ENCODE results near the gene KAT7.

The KAT7 gene

GRCh38 chr17:49866019-49866380, 77.5 kb downstream of the KAT7 start:
- TF ChIP-seq, protein P1, sequence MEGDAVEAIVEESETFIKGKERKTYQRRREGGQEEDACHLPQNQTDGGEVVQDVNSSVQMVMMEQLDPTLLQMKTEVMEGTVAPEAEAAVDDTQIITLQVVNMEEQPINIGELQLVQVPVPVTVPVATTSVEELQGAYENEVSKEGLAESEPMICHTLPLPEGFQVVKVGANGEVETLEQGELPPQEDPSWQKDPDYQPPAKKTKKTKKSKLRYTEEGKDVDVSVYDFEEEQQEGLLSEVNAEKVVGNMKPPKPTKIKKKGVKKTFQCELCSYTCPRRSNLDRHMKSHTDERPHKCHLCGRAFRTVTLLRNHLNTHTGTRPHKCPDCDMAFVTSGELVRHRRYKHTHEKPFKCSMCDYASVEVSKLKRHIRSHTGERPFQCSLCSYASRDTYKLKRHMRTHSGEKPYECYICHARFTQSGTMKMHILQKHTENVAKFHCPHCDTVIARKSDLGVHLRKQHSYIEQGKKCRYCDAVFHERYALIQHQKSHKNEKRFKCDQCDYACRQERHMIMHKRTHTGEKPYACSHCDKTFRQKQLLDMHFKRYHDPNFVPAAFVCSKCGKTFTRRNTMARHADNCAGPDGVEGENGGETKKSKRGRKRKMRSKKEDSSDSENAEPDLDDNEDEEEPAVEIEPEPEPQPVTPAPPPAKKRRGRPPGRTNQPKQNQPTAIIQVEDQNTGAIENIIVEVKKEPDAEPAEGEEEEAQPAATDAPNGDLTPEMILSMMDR (IDR thresholded peaks at IDR 0.05; ENCODE audit: control insufficient read depth, extremely low read depth, insufficient read depth), result no peak
- H3K4me3 ChIP-seq (ENCODE audit: low read depth, low read length), result no peak overlapping the region
- DNase-seq (ENCODE audit: low read depth), result no peak

GRCh38 chr17:49866882-49867413, 78.5 kb downstream of the KAT7 start:
- no peak for DNase-seq (ENCODE audit: low read depth)
- no peak overlapping the region for H3K4me3 ChIP-seq (ENCODE audit: low read depth, low read length)
- TF ChIP-seq, protein P1 (IDR thresholded peaks at IDR 0.05; ENCODE audit: control insufficient read depth, extremely low read depth, insufficient read depth), result no peak

DNA sequence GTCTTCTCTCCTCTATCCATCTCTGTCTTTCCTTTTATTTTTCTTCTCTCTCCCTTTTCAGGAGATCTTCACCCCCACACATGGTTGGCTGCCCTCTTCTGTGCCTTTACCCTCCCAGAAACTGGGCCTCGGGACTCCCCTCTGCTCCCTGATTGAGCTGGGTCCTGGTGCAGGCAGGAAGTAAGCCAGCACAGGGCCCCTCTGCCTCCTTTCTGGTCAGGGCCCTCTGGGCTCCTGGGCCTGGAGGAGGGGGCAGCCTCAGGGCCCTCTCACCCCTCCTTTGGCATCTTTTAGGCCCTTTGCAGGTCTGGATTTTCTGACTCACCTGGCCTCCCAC, 80.5 kb downstream of the KAT7 start:
- TF ChIP-seq, protein P1 (IDR thresholded peaks at IDR 0.05; ENCODE audit: control insufficient read depth, extremely low read depth, insufficient read depth), result no peak
- DNase-seq (ENCODE audit: low read depth), result no peak
- no peak overlapping the region for H3K4me3 ChIP-seq (ENCODE audit: low read depth, low read length)

GRCh38 chr17:49870298-49870697, 81.8 kb downstream of the KAT7 start:
- no peak overlapping the region for H3K4me3 ChIP-seq (ENCODE audit: low read depth, low read length)
- no peak for DNase-seq (ENCODE audit: low read depth)
- TF ChIP-seq, protein P1 (IDR thresholded peaks at IDR 0.05; ENCODE audit: control insufficient read depth, extremely low read depth, insufficient read depth), result no peak

GRCh38 chr17:49871211-49871610, 82.7 kb downstream of the KAT7 start:
- no peak for DNase-seq (ENCODE audit: low read depth)
- TF ChIP-seq, protein P1 (IDR thresholded peaks at IDR 0.05; ENCODE audit: control insufficient read depth, extremely low read depth, insufficient read depth), result no peak
- H3K4me3 ChIP-seq (ENCODE audit: low read depth, low read length), result no peak overlapping the region

DNA sequence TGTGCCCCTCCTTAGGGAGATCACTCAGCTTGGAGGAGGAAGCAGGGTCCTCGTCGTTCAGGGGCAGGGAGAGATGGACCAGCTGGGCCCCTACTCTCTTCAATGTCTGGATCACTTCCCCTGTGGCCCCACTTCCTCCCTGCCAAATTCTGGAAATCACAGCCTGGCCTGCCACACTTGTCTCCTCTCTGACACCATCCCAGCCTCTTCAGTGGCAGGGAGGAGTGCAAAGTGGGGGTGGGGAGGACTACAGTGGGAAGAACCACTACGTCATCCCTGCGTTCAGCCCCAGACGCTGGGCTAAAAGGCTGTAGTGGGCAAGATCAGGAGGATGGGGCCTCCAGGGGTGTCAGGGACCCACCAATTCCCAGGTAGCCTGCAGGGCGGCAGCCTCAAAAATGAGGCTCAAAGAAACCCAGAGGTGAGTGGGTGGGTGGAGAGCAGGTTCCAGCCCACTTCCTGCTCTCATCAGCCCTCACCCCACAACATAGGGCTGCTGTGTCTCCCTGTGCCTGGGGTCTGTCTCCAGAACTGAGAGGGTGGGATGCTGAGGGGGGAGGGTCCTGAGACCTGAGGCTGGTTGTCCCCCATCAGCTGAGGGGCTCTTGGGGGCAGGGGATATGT, 84.4 kb downstream of the KAT7 start:
- no peak for DNase-seq (ENCODE audit: low read depth)
- TF ChIP-seq, protein P1 (IDR thresholded peaks at IDR 0.05; ENCODE audit: control insufficient read depth, extremely low read depth, insufficient read depth), result no peak
- no peak overlapping the region for H3K4me3 ChIP-seq (ENCODE audit: low read depth, low read length)

DNA sequence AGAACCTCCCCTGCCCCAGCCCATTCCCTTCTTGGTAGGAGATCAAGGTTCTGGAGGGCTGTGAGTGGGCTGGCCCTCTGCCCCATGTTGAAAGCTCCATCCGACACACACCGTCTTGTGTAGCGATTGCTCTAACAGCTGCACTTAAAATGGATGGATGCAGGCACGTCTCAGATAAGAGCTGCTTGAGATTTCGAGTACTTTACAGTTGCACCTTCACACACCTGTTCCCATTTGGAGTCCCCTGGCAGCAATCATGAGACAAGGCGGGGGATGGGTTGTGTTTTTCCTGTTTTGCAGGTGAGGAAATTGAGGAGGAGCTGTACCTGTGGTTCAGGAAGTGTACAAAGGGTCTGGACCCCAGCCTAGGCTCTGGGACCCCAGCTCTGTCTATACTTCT, 85.0 kb downstream of the KAT7 start:
- TF ChIP-seq, protein P1 (IDR thresholded peaks at IDR 0.05; ENCODE audit: control insufficient read depth, extremely low read depth, insufficient read depth), result no peak
- no peak for DNase-seq (ENCODE audit: low read depth)
- H3K4me3 ChIP-seq (ENCODE audit: low read depth, low read length), result no peak overlapping the region
